Smooth muscle cell (in vitro differentiated cells): ENCODE data around the gene ITGA11. TPM values are rescaled to one million over a fixed set of nuclear protein-coding genes. Genes with fewer than 3 reads are reported as not detected.

Experiments used
- DNase-seq: peaks from one replicate; lab custom pipeline; 2025; ENCODE audit not compliant: unreplicated experiment; lab: John Stamatoyannopoulos, UW
- H2AFZ ChIP-seq: fragments of 200-600 bp; sonication (generic); 2 replicates; pipeline ENCODE4 v1.6.0; 2016; ENCODE audit warnings: antibody characterized with exemption, low read depth, mild to moderate bottlenecking
- H3F3A ChIP-seq: fragments of 200-600 bp; sonication (generic); 2 replicates; pipeline ENCODE4 v1.6.0; 2017; ENCODE audit warnings: antibody characterized with exemption, low read depth
- H3K27ac ChIP-seq: fragments of 200-600 bp; sonication (generic); 2 replicates; pipeline ENCODE4 v1.5.1; 2016; ENCODE audit warnings: low read depth, mild to moderate bottlenecking
- H3K27me3 ChIP-seq: fragments of 200-600 bp; sonication (generic); 2 replicates; pipeline ENCODE4 v1.6.1; 2016; ENCODE audit warnings: low read depth, mild to moderate bottlenecking
- H3K36me3 ChIP-seq: fragments of 200-600 bp; sonication (generic); 2 replicates; pipeline ENCODE4 v1.5.1; 2016; ENCODE audit warnings: low read depth
- H3K4me1 ChIP-seq: fragments of 200-600 bp; sonication (generic); 2 replicates; pipeline ENCODE4 v1.5.1; 2016; ENCODE audit warnings: low read depth
- H3K4me2 ChIP-seq: fragments of 200-600 bp; sonication (generic); 2 replicates; pipeline ENCODE4 v1.6.0; 2016; ENCODE audit warnings: mild to moderate bottlenecking
- H3K4me3 ChIP-seq: fragments of 200-600 bp; sonication (generic); 2 replicates; pipeline ENCODE4 v1.5.1; 2016; ENCODE audit warnings: mild to moderate bottlenecking
- H3K79me2 ChIP-seq: fragments of 200-600 bp; sonication (generic); 2 replicates; pipeline ENCODE4 v1.6.0; 2016; ENCODE audit warnings: low read depth, mild to moderate bottlenecking
- H3K9ac ChIP-seq: fragments of 200-600 bp; sonication (generic); 2 replicates; pipeline ENCODE4 v1.6.0; 2016; ENCODE audit warnings: low read depth
- H3K9me3 ChIP-seq: fragments of 200-600 bp; sonication (generic); replicated peaks from 2 replicates; pipeline ENCODE4 v1.5.1; 2016; ENCODE audit warnings: low read depth
- H4K20me1 ChIP-seq: fragments of 200-600 bp; sonication (generic); 2 replicates; pipeline ENCODE4 v1.6.0; 2016; ENCODE audit warnings: low read depth
- WGBS: methylation state at CpG from one replicate; pipeline ENCODE4 v1.1.7; 2016; ENCODE audit warnings: low lambda C conversion rate; 5-methylcytosine and 5-hydroxymethylcytosine counted together
- polyA plus RNA-seq: library from polyadenylated mRNA; unstranded; fragments of >200 nt; fragmentation: Nextera tagmentation; extraction: Ambion mirVana; gene quantifications from 2 replicates; pipeline ENCODE4 v1.2.1, GENCODE V29; 2016
- total RNA-seq: library from RNA; depleted of rRNA; stranded (reverse); fragments of >200 nt; gene quantifications from 2 replicates; pipeline ENCODE4 v1.2.3, GENCODE V29; 2014
- TF ChIP-seq, protein P1 (sequence below): fragments of 200-600 bp; sonication (generic); IDR thresholded peaks from 2 replicates; pipeline ENCODE4 v1.5.1; 2017; ENCODE audit warnings: borderline replicate concordance, mild to moderate bottlenecking, antibody characterized with exemption; ENCODE audit not compliant: insufficient read depth, poor library complexity, severe bottlenecking

ITGA11 gene
- total and polyA plus RNA-seq, 2 experiments from 2014 or later: 87.8 to 133 TPM

DNA sequence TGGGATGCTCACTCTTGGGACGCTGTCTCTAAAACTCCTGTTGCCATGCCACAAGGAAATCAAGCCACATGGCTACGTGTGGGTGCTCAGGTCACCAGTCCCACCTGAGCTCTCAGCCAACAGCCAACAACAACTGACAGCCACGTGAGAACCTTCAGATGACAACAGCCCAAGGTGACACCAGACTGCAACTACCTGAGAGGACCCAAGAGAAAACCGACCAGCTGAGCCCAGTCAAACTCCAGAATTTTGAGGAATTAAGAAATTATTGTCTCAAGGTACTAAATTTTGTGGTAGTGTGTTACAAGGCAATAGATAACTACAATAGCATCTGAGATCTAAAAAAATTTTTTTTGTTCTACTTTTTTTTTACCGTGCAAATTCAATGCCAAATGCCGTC lies 75.2 kb downstream of the ITGA11 start:
- WGBS: 92% methylated on average over 6 of the region's 6 CpGs
- Histone ChIP-seq H3K4me3 (no peak overlapping the region), H2AFZ (no peak overlapping the region), H3K27me3 (no peaks in the 10 kb centered on the region), H3K79me2 (no peaks in the 10 kb centered on the region), H3K36me3 (peaks cover 8% of the 10 kb centered on the region), H3F3A (peaks cover 32% of the 10 kb centered on the region), H4K20me1 (no peaks in the 10 kb centered on the region), H3K9me3 (peaks cover 6% of the 10 kb centered on the region), H3K9ac (no peak overlapping the region), H3K4me2 (no peak overlapping the region), H3K27ac (no peak overlapping the region), H3K4me1 (peaks cover 3% of the 10 kb centered on the region)
- TF ChIP-seq, protein P1, sequence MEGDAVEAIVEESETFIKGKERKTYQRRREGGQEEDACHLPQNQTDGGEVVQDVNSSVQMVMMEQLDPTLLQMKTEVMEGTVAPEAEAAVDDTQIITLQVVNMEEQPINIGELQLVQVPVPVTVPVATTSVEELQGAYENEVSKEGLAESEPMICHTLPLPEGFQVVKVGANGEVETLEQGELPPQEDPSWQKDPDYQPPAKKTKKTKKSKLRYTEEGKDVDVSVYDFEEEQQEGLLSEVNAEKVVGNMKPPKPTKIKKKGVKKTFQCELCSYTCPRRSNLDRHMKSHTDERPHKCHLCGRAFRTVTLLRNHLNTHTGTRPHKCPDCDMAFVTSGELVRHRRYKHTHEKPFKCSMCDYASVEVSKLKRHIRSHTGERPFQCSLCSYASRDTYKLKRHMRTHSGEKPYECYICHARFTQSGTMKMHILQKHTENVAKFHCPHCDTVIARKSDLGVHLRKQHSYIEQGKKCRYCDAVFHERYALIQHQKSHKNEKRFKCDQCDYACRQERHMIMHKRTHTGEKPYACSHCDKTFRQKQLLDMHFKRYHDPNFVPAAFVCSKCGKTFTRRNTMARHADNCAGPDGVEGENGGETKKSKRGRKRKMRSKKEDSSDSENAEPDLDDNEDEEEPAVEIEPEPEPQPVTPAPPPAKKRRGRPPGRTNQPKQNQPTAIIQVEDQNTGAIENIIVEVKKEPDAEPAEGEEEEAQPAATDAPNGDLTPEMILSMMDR: no peak
- no peak for DNase-seq

DNA sequence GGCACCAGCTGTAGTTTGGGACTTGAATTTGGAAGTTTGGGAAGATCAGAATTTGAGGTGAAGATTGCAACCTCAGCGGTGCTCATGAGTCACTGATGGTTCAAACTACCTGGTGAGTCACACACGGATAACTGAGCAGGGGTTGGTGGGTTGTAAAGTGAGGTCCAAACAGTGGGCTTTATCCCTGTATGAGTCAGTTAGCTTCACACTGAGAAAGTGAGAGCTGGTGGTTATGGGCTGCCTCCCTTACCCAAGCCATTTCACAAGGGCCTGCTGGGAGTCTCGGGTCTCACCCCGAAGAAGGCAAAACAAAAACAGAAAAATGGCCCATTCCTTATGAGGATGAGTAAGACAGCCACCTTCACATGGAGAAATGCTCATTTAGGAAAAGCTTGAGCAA lies 77.0 kb downstream of the ITGA11 start:
- WGBS: 2% methylated on average over 4 of the region's 4 CpGs
- Histone ChIP-seq H3K79me2 (no peaks in the 10 kb centered on the region), H3K4me2 (peak overlapping the region; percentile 45), H3K27ac (peak overlapping the region; percentile 100), H3K4me3 (no peak overlapping the region), H2AFZ (no peak overlapping the region), H3F3A (peaks cover 39% of the 10 kb centered on the region), H3K27me3 (no peaks in the 10 kb centered on the region), H3K9me3 (peaks cover 6% of the 10 kb centered on the region), H3K9ac (peak overlapping the region; percentile 42), H3K4me1 (peaks cover 3% of the 10 kb centered on the region), H3K36me3 (peaks cover 8% of the 10 kb centered on the region), H4K20me1 (no peaks in the 10 kb centered on the region)
- TF ChIP-seq, protein P1: no peak
- DNase-seq: no peak

DNA sequence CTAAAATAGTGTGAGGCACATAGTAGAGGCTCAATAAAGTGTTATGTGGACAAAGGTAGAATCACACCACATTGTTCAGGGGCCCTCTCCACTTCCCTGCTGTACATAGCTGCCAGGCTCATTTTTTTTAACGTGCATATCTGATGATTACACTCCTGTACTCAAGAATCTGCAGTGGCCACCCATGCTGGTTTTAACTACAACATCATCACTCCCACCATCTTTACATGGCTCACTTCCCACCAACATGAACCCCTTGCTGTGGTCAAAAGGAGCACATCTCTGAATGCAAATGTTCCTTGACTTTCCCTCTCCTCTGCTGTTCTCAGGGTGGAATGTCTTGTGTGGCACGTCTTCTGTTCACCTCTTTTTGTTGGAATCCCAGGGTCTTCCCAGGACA lies 77.7 kb downstream of the ITGA11 start:
- H3K27me3 ChIP-seq: no peaks in the 10 kb centered on the region
- peak overlapping the region; percentile 100 for H3K27ac ChIP-seq
- peaks cover 39% of the 10 kb centered on the region for H3F3A ChIP-seq
- no peaks in the 10 kb centered on the region for H4K20me1 ChIP-seq
- peaks cover 3% of the 10 kb centered on the region for H3K4me1 ChIP-seq
- H3K36me3 ChIP-seq: peaks cover 8% of the 10 kb centered on the region
- TF ChIP-seq, protein P1: no peak
- peak overlapping the region; percentile 42 for H3K9ac ChIP-seq
- H3K9me3 ChIP-seq: peaks cover 6% of the 10 kb centered on the region
- WGBS: 76% methylated on average over 2 of the region's 2 CpGs
- H2AFZ ChIP-seq: no peak overlapping the region
- H3K4me3 ChIP-seq: no peak overlapping the region
- DNase-seq: no peak
- H3K4me2 ChIP-seq: peak overlapping the region; percentile 45
- no peaks in the 10 kb centered on the region for H3K79me2 ChIP-seq

DNA sequence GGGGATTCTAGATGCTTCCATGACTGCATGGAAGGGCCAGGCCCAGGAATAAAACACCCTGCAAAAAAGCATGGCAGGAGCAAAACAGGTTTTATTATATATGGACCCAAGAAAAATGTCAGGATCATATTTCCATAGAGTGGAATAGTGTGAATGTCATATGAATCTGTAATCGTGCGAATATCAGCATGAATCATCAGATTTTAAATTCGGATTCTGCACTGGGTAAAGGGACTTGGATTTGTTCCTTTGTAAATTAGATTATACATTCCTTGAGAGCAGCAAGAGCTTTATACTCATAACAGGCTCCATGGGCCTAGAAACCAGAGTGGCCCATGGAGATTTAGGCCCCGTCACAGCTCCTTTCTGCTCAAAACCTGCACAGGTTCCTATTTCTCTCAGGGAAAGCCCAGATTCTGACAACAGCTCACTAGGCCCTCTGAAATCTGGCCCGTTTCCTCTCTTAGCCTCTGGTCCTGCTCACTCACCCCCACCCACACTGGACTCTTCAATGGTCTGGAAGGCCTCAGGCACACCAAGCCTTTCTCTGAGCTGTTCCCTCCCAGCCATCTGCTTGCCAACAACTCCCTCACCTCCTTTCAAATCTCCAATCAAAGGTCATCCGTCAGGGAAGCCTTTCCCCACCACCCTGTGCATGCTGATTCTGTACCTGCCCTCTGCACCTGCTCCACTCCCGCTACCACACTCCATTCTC lies 78.4 kb downstream of the ITGA11 start:
- Histone ChIP-seq H3K4me1 (peaks cover 3% of the 10 kb centered on the region), H4K20me1 (no peaks in the 10 kb centered on the region), H3K27ac (peak overlapping the region; percentile 100), H3K79me2 (no peaks in the 10 kb centered on the region), H3K9ac (peak overlapping the region; percentile 92), H3K4me2 (peak overlapping the region; percentile 48), H3K36me3 (peaks cover 8% of the 10 kb centered on the region), H3K27me3 (no peaks in the 10 kb centered on the region), H3K4me3 (no peak overlapping the region), H2AFZ (no peak overlapping the region), H3K9me3 (peaks cover 6% of the 10 kb centered on the region), H3F3A (peaks cover 39% of the 10 kb centered on the region)
- TF ChIP-seq, protein P1: no peak
- DNase-seq: no peak
- 74% methylated on average over 7 of the region's 7 CpGs for WGBS
